PC-9 (cell line): Measurements from ENCODE around the gene TGFBR2.

Source experiments
- EZH2 ChIP-seq: fragments of 200-600 bp; sonication (generic); IDR thresholded peaks from 2 replicates; pipeline ENCODE4 v1.8.0; 2017; ENCODE audit warnings: antibody characterized with exemption, low read depth
- TF ChIP-seq, protein P1 (sequence below): fragments of 200-600 bp; sonication (generic); conservative IDR thresholded peaks from 2 replicates; pipeline ENCODE4 v1.6.1; 2017; ENCODE audit warnings: mixed run types, antibody characterized with exemption, mild to moderate bottlenecking, moderate library complexity

DNA sequence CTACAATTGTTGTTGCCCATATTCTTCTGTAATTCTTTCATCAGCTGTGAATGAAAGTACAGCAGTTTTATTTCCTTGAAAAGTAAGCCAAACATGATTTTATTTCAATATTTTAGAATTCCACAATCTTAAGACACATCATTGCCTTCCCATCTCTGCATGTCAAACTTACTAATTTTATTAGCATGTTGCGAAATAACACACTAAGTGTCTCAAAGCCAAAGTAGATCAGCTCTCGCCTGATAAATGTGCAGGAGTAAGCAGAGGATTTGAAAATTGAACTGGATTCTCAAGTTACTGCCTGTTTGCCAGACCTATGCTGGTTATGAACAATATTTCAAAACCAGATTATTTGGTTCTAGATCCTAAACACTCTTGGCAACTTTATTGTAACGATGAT lies 25.7 kb downstream of the TGFBR2 start:
- TF ChIP-seq, protein P1, sequence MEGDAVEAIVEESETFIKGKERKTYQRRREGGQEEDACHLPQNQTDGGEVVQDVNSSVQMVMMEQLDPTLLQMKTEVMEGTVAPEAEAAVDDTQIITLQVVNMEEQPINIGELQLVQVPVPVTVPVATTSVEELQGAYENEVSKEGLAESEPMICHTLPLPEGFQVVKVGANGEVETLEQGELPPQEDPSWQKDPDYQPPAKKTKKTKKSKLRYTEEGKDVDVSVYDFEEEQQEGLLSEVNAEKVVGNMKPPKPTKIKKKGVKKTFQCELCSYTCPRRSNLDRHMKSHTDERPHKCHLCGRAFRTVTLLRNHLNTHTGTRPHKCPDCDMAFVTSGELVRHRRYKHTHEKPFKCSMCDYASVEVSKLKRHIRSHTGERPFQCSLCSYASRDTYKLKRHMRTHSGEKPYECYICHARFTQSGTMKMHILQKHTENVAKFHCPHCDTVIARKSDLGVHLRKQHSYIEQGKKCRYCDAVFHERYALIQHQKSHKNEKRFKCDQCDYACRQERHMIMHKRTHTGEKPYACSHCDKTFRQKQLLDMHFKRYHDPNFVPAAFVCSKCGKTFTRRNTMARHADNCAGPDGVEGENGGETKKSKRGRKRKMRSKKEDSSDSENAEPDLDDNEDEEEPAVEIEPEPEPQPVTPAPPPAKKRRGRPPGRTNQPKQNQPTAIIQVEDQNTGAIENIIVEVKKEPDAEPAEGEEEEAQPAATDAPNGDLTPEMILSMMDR: no peak
- no peak for TF ChIP-seq EZH2
